HEK293 (cell line): ENCODE data around the gene ZNF783.

ENCODE experiments used
- CTCF ChIA-PET: fragments of 350-600 bp; formaldehyde crosslinking; extraction: SDS; loops from one replicate; lab custom pipeline; 2021; ENCODE audit warnings: antibody characterized with exemption; lab: Yijun Ruan, JAX
- POLR2A ChIA-PET: fragments of 300-600 bp; formaldehyde crosslinking; extraction: SDS; loops from one replicate; lab custom pipeline; 2020; ENCODE audit warnings: antibody characterized with exemption, inconsistent platforms; lab: Yijun Ruan, JAX
- H3K27ac ChIP-seq: fragments of 200-500 bp; sonication (Bioruptor generic); 2 replicates; pipeline ENCODE4 v1.5.1; 2014; ENCODE audit warnings: low read depth, low read length, control low read depth, inconsistent platforms; ENCODE audit errors: extremely low read depth
- H3K36me3 ChIP-seq, 2 experiments: fragments of 200-500 bp in 1 of 2; sonication (Bioruptor generic) in 1 of 2; 1 replicate in 1 of 2; 2 replicates in 1 of 2; pipeline ENCODE4 v1.5.1; 2014 to 2017; ENCODE audit warnings: inconsistent platforms in 2 of 2, low read length in 2 of 2; ENCODE audit not compliant: control insufficient read depth in 2 of 2, insufficient read depth in 1 of 2
- H3K4me1 ChIP-seq: fragments of 200-500 bp; sonication (Bioruptor generic); 2 replicates; pipeline ENCODE4 v1.5.1; 2014; ENCODE audit warnings: mild to moderate bottlenecking, low read length, inconsistent platforms; ENCODE audit not compliant: control insufficient read depth, insufficient read depth
- H3K4me3 ChIP-seq: 2 replicates; pipeline ENCODE4 v1.5.1; 2011; ENCODE audit warnings: low read depth, mild to moderate bottlenecking, control low read depth, low read length, moderate library complexity
- H3K9me3 ChIP-seq: fragments of 200-500 bp; sonication (Bioruptor generic); 2 replicates; pipeline ENCODE4 v1.5.1; 2014; ENCODE audit warnings: low read depth, low read length, inconsistent platforms; ENCODE audit not compliant: control insufficient read depth, insufficient read depth
- BCL6B ChIP-seq: fragments of 450-650 bp; formaldehyde crosslinking; IDR thresholded peaks from 2 replicates; pipeline ENCODE4 v1.5.1; 2017; ENCODE audit warnings: missing biosample characterization, missing genetic modification characterization
- SP7 ChIP-seq: fragments of 450-650 bp; formaldehyde crosslinking; IDR thresholded peaks from 2 replicates; pipeline ENCODE4 v1.5.1; 2016; ENCODE audit warnings: missing biosample characterization, missing genetic modification characterization
- ZBTB49 ChIP-seq: fragments of 450-650 bp; formaldehyde crosslinking; IDR thresholded peaks from 2 replicates; pipeline ENCODE4 v1.5.1; 2016; ENCODE audit warnings: missing biosample characterization, missing genetic modification characterization, low read depth
- ZNF214 ChIP-seq: fragments of 450-650 bp; formaldehyde crosslinking; IDR thresholded peaks from 2 replicates; pipeline ENCODE4 v1.5.1; 2017; ENCODE audit warnings: missing biosample characterization, mild to moderate bottlenecking, missing genetic modification characterization, borderline replicate concordance
- ZNF221 ChIP-seq: fragments of 450-650 bp; formaldehyde crosslinking; IDR thresholded peaks from 2 replicates; pipeline ENCODE4 v1.5.1; 2017; ENCODE audit warnings: missing biosample characterization, missing genetic modification characterization, borderline replicate concordance
- ZNF239 ChIP-seq: fragments of 450-650 bp; formaldehyde crosslinking; IDR thresholded peaks from 2 replicates; pipeline ENCODE4 v1.5.1; 2016; ENCODE audit warnings: missing biosample characterization, missing genetic modification characterization
- ZNF341 ChIP-seq: fragments of 450-650 bp; formaldehyde crosslinking; IDR thresholded peaks from 2 replicates; pipeline ENCODE4; 2016; ENCODE audit warnings: low read depth, missing biosample characterization, missing genetic modification characterization
- ZNF433 ChIP-seq: fragments of 450-650 bp; formaldehyde crosslinking; IDR thresholded peaks from 2 replicates; pipeline ENCODE4 v1.5.1; 2016; ENCODE audit warnings: missing biosample characterization, missing genetic modification characterization, low read depth
- ZNF514 ChIP-seq: fragments of 450-650 bp; formaldehyde crosslinking; IDR thresholded peaks from 2 replicates; pipeline ENCODE4 v1.5.1; 2016; ENCODE audit warnings: missing biosample characterization, missing genetic modification characterization
- ZNF521 ChIP-seq: fragments of 450-650 bp; formaldehyde crosslinking; IDR thresholded peaks from 2 replicates; pipeline ENCODE4 v1.5.1; 2017; ENCODE audit warnings: missing biosample characterization, mild to moderate bottlenecking, missing genetic modification characterization
- ZNF530 ChIP-seq: fragments of 450-650 bp; formaldehyde crosslinking; IDR thresholded peaks from 2 replicates; pipeline ENCODE4 v1.5.1; 2016; ENCODE audit warnings: low read depth, missing biosample characterization, missing genetic modification characterization
- ZNF639 ChIP-seq: fragments of 450-650 bp; formaldehyde crosslinking; IDR thresholded peaks from 2 replicates; pipeline ENCODE4 v1.5.1; 2016; ENCODE audit warnings: missing biosample characterization, missing genetic modification characterization
- TF ChIP-seq, protein P1 (sequence below): fragments of 450-650 bp; formaldehyde crosslinking; IDR thresholded peaks from 2 replicates; pipeline ENCODE4 v1.5.1; 2016; ENCODE audit warnings: missing biosample characterization, missing genetic modification characterization
- TF ChIP-seq, protein P2 (sequence below): fragments of 450-650 bp; IDR thresholded peaks from 2 replicates; pipeline ENCODE4 v1.5.1; 2018; ENCODE audit warnings: missing biosample characterization, mild to moderate bottlenecking, missing genetic modification characterization
- TF ChIP-seq, protein P3 (sequence below): fragments of 450-650 bp; IDR thresholded peaks from 2 replicates; pipeline ENCODE4 v1.5.1; 2018; ENCODE audit warnings: missing biosample characterization, missing genetic modification characterization
- TF ChIP-seq, protein P4 (sequence below): fragments of 450-650 bp; formaldehyde crosslinking; conservative IDR thresholded peaks from 2 replicates; pipeline ENCODE4 v1.5.1; 2016; ENCODE audit warnings: low read depth, missing biosample characterization, missing genetic modification characterization

Gene ZNF783

DNA sequence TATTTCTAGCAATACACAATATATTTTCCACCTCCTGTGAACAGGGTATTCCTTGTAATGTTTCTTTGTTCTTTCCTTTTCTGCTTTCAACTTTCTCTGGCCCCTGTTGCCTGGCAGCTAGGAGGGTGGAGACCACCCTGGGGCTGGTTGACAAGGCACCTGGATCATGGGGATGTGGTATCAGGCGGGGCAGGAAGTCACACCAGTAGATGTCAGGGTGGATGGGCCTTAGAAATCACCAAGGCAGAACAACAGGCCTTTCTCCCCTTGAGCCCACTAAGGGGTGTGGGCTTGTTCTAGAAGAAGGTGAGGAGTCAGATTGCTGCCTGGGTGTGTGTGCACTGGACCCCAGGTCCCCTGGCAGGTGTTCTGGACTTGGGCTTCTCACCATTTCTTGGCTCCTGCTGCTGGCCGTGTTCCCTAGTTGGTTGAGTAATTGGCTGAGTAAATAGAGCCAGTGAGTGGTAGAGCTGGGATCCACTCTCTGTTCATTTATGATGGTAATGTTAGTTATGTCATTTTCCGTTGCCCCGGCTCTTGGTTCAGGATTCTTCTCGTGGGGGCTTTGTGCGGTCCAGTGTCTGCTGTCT, 24.9 kb downstream of the ZNF783 start (continued):
- TF ChIP-seq ZNF221, result no peak
- TF ChIP-seq ZNF239 (tag by site-specific recombination), result no peak
- no peak for TF ChIP-seq ZBTB49 (tag by site-specific recombination)

DNA sequence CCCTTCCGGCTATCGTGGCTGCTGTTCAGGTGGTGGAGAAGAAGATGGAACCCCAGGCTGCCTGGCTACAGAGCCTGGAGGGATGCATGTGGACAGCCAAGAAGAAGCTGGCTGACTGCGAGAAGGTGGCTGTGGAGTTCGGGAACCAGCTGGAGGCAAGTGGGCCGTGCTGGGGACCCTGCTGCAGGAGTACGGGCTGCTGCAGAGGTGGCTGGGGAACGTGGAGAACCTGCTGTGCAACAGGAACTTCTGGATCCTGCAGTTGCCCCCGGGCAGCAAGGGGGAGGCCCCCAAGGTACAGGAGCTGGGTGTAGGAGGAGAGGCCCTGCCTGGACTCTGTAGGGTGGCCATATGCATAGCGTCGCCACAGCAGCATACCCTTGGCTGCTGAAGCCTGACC, 25.6 kb downstream of the ZNF783 start:
- CTCF ChIA-PET, result no interaction called here
- no peaks in the 10 kb centered on the region for H3K9me3 ChIP-seq
- H3K27ac ChIP-seq, result no peak overlapping the region
- no peak overlapping the region for H3K4me3 ChIP-seq
- peaks cover 0 to 10% of the 10 kb centered on the region in 2 experiments; a peak in 1 of 3 replicates for H3K36me3 ChIP-seq
- POLR2A ChIA-PET, result no interaction called here
- H3K4me1 ChIP-seq, result no peaks in the 10 kb centered on the region
- TF ChIP-seq ZNF433 (tag by site-specific recombination) (no peak), ZNF639 (tag by site-specific recombination) (no peak), ZNF214 (tag by site-specific recombination) (no peak), ZNF341 (tag by site-specific recombination) (no peak), SP7 (tag by site-specific recombination) (no peak), ZNF530 (tag by site-specific recombination) (no peak), ZNF514 (tag by site-specific recombination) (no peak), ZNF521 (tag by site-specific recombination) (no peak), BCL6B (tag by site-specific recombination) (no peak)
- TF ChIP-seq, protein P1, sequence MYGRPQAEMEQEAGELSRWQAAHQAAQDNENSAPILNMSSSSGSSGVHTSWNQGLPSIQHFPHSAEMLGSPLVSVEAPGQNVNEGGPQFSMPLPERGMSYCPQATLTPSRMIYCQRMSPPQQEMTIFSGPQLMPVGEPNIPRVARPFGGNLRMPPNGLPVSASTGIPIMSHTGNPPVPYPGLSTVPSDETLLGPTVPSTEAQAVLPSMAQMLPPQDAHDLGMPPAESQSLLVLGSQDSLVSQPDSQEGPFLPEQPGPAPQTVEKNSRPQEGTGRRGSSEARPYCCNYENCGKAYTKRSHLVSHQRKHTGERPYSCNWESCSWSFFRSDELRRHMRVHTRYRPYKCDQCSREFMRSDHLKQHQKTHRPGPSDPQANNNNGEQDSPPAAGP (tag by site-specific recombination), result no peak
- TF ChIP-seq, protein P2, sequence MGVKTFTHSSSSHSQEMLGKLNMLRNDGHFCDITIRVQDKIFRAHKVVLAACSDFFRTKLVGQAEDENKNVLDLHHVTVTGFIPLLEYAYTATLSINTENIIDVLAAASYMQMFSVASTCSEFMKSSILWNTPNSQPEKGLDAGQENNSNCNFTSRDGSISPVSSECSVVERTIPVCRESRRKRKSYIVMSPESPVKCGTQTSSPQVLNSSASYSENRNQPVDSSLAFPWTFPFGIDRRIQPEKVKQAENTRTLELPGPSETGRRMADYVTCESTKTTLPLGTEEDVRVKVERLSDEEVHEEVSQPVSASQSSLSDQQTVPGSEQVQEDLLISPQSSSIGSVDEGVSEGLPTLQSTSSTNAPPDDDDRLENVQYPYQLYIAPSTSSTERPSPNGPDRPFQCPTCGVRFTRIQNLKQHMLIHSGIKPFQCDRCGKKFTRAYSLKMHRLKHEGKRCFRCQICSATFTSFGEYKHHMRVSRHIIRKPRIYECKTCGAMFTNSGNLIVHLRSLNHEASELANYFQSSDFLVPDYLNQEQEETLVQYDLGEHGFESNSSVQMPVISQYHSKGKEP, result no peak
- TF ChIP-seq, protein P3, sequence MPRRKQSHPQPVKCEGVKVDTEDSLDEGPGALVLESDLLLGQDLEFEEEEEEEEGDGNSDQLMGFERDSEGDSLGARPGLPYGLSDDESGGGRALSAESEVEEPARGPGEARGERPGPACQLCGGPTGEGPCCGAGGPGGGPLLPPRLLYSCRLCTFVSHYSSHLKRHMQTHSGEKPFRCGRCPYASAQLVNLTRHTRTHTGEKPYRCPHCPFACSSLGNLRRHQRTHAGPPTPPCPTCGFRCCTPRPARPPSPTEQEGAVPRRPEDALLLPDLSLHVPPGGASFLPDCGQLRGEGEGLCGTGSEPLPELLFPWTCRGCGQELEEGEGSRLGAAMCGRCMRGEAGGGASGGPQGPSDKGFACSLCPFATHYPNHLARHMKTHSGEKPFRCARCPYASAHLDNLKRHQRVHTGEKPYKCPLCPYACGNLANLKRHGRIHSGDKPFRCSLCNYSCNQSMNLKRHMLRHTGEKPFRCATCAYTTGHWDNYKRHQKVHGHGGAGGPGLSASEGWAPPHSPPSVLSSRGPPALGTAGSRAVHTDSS (tag by site-specific recombination), result no peak
- TF ChIP-seq, protein P4, sequence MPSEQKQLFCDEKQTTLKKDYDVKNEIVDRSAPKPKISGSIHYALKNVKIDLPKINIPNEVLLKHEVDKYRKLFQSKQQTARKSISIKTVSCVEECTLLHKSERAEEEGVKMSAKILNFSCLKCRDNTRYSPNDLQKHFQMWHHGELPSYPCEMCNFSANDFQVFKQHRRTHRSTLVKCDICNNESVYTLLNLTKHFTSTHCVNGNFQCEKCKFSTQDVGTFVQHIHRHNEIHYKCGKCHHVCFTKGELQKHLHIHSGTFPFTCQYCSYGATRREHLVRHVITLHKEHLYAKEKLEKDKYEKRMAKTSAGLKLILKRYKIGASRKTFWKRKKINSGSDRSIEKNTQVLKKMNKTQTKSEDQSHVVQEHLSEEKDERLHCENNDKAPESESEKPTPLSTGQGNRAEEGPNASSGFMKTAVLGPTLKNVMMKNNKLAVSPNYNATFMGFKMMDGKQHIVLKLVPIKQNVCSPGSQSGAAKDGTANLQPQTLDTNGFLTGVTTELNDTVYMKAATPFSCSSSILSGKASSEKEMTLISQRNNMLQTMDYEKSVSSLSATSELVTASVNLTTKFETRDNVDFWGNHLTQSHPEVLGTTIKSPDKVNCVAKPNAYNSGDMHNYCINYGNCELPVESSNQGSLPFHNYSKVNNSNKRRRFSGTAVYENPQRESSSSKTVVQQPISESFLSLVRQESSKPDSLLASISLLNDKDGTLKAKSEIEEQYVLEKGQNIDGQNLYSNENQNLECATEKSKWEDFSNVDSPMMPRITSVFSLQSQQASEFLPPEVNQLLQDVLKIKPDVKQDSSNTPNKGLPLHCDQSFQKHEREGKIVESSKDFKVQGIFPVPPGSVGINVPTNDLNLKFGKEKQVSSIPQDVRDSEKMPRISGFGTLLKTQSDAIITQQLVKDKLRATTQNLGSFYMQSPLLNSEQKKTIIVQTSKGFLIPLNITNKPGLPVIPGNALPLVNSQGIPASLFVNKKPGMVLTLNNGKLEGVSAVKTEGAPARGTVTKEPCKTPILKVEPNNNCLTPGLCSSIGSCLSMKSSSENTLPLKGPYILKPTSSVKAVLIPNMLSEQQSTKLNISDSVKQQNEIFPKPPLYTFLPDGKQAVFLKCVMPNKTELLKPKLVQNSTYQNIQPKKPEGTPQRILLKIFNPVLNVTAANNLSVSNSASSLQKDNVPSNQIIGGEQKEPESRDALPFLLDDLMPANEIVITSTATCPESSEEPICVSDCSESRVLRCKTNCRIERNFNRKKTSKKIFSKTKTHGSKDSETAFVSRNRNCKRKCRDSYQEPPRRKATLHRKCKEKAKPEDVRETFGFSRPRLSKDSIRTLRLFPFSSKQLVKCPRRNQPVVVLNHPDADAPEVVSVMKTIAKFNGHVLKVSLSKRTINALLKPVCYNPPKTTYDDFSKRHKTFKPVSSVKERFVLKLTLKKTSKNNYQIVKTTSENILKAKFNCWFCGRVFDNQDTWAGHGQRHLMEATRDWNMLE (tag by site-specific recombination), result no peak
